OCI-LY7 (cell line): ENCODE measurements around the gene LIN37.

Source experiments
- CTCF ChIP-seq: fragments of 200-600 bp; sonication (generic); conservative IDR thresholded peaks from 2 replicates; pipeline ENCODE4 v1.5.1; 2014; ENCODE audit warnings: mild to moderate bottlenecking, antibody characterized with exemption, low read length, moderate library complexity, mixed read lengths
- EZH2phosphoT487 ChIP-seq: fragments of 200-600 bp; sonication (generic); IDR thresholded peaks from 2 replicates; pipeline ENCODE4 v1.6.1; 2018; ENCODE audit warnings: low read depth, borderline replicate concordance, mild to moderate bottlenecking, mixed run types, antibody characterized with exemption, low read length, moderate library complexity, mixed read lengths

GRCh38 chr19:35738887-35739229 lies 9.5 kb upstream of the LIN37 start:
- TF ChIP-seq CTCF: no peak
- no peak for TF ChIP-seq EZH2phosphoT487
